ENCODE results near the gene SMIM45.

SMIM45 gene

GRCh38 chr22:41943661-41944209, 8.2 kb upstream of the SMIM45 start:
- no peak overlapping the region for H3K18ac ChIP-seq (ENCODE audit: extremely low read depth, low read length)
- H2BK12ac ChIP-seq (ENCODE audit: low read depth, low read length): no peak overlapping the region
- no peak overlapping the region for H3K4me3 ChIP-seq (ENCODE audit: extremely low read depth in 1 of 4, insufficient read depth in 2 of 4, low read depth in 3 of 4, low read length in 4 of 4)
- H3K9me3 ChIP-seq (ENCODE audit: insufficient read depth in 2 of 2, low read depth in 1 of 2, low read length in 1 of 2): no peaks in the 10 kb centered on the region
- no peak overlapping the region for H3K56ac ChIP-seq (replicated peaks; ENCODE audit: insufficient read length, low read depth, low read length)
- peaks cover 11% of the 10 kb centered on the region for H3K79me1 ChIP-seq (ENCODE audit: low read depth, low read length)
- H3K4me1 ChIP-seq (replicated peaks in 1 of 4; ENCODE audit: control insufficient read depth in 3 of 4, insufficient read depth in 4 of 4, low read length in 3 of 4): peaks cover 5 to 10% (median 6%) of the 10 kb centered on the region in 4 experiments
- H2AFZ ChIP-seq (ENCODE audit: low read length): no peak overlapping the region
- H2BK20ac ChIP-seq (ENCODE audit: low read length): no peak overlapping the region
- H3K27ac ChIP-seq (ENCODE audit: low read depth, low read length): no peak overlapping the region
- no peak overlapping the region for H4K8ac ChIP-seq (ENCODE audit: extremely low read depth, insufficient read depth, low read length)
- peaks cover 0 to 9% of the 10 kb centered on the region in 2 experiments; a peak in 1 of 4 replicates for H3K79me2 ChIP-seq (ENCODE audit: control insufficient read depth in 1 of 2, insufficient read depth in 2 of 2, low read length in 2 of 2)
- ChIA-PET CTCF (ENCODE audit: partially characterized antibody) (interaction anchor here (0.7 to 2.2 kb wide), 8 partner anchors 11 to 246 kb away, joined by 3 to 17 read pairs (median 3); partner anchors contain the start of genes MEI1 and TNFRSF13C), POLR2A (ENCODE audit: partially characterized antibody) (interaction anchor here (0.8 to 1.8 kb wide), 4 partner anchors 9 to 38 kb away, joined by 3 to 10 read pairs (median 4); no protein-coding TSS in a partner anchor)
- no peak for DNase-seq (ENCODE audit: low read depth in 1 of 2, low spot score in 2 of 2)
- no peaks in the 10 kb centered on the region for H3K27me3 ChIP-seq (replicated peaks in 1 of 4; ENCODE audit: control insufficient read depth in 3 of 4, extremely low read depth in 1 of 4, insufficient read depth in 3 of 4, low read length in 3 of 4)
- H4K20me1 ChIP-seq (replicated peaks in 1 of 2; ENCODE audit: control insufficient read depth in 1 of 2, insufficient read depth in 2 of 2, low read length in 2 of 2): peaks cover 10 to 18% of the 10 kb centered on the region in 2 experiments
- H3K4me2 ChIP-seq (ENCODE audit: insufficient read depth in 1 of 2, low read depth in 2 of 2, low read length in 2 of 2): no peak overlapping the region
- no peak overlapping the region for H3K9ac ChIP-seq (replicated peaks in 1 of 4; ENCODE audit: extremely low read depth in 1 of 4, low read depth in 3 of 4, low read length in 3 of 4)
- H3K23me2 ChIP-seq (ENCODE audit: low read depth, low read length): peaks cover 8% of the 10 kb centered on the region
- peaks cover 24 to 46% (median 42%) of the 10 kb centered on the region in 4 experiments for H3K36me3 ChIP-seq (ENCODE audit: control insufficient read depth in 2 of 4, insufficient read depth in 4 of 4, low read length in 3 of 4)
- no peak overlapping the region for H3K23ac ChIP-seq (ENCODE audit: insufficient read length)
- H2BK5ac ChIP-seq (ENCODE audit: low read depth, low read length): no peak overlapping the region
- no peak overlapping the region for H4K91ac ChIP-seq (replicated peaks; ENCODE audit: insufficient read length, low read length)
- 86% methylated on average over 9 of the region's 9 CpGs; no CpG with 5 or more reads in 1 of the 2 experiments for WGBS, 2 experiments (ENCODE audit: extremely low coverage in 1 of 2, insufficient coverage in 1 of 2, insufficient read length in 1 of 2, insufficient replicate concordance in 2 of 2, low coverage in 1 of 2, low lambda C conversion rate in 2 of 2, missing lambda C conversion rate in 1 of 2)
- H2BK15ac ChIP-seq (ENCODE audit: low read length): no peak overlapping the region
- no peak overlapping the region for H3K4ac ChIP-seq (replicated peaks; ENCODE audit: insufficient read length, low read depth, low read length)
- H4K5ac ChIP-seq (ENCODE audit: insufficient read length, low read depth, low read length): no peak overlapping the region
- no peak overlapping the region for H2AK5ac ChIP-seq (ENCODE audit: low read depth, low read length)
- FAIRE-seq: no peak
- no peak overlapping the region for H3K14ac ChIP-seq (ENCODE audit: insufficient read length)
- no peak overlapping the region for H2BK120ac ChIP-seq (replicated peaks; ENCODE audit: low read depth, low read length)
- no peak for TF ChIP-seq HDAC6 (IDR thresholded peaks at IDR 0.05; ENCODE audit: low read depth, low read length)
- no peak for TF ChIP-seq FOSL1 (IDR thresholded peaks at IDR 0.05; ENCODE audit: insufficient read depth, low read depth, low read length)
- TF ChIP-seq TCF12 (IDR thresholded peaks at IDR 0.05; ENCODE audit: low read depth, low read length): no peak
- TF ChIP-seq SAP30 (IDR thresholded peaks at IDR 0.05; ENCODE audit: insufficient read depth, insufficient replicate concordance, low read length): no peak
- no peak for TF ChIP-seq SIRT6 (IDR thresholded peaks at IDR 0.05; ENCODE audit: low read length)
- TF ChIP-seq ASH2L (IDR thresholded peaks at IDR 0.05; ENCODE audit: low read length): no peak
- no peak for TF ChIP-seq SUZ12 (IDR thresholded peaks at IDR 0.05; ENCODE audit: low read length)
- TF ChIP-seq SP1 (IDR thresholded peaks at IDR 0.05; ENCODE audit: low read depth, low read length): no peak
- TF ChIP-seq BCL11A (IDR thresholded peaks at IDR 0.05; ENCODE audit: low read depth in 2 of 2, low read length in 2 of 2): no peak
- no peak for TF ChIP-seq KDM1A (IDR thresholded peaks at IDR 0.05; ENCODE audit: borderline replicate concordance, low read length)
- no peak for TF ChIP-seq CBX8 (IDR thresholded peaks at IDR 0.05; ENCODE audit: borderline replicate concordance, low read depth, low read length)
- no peak for TF ChIP-seq NRF1 (IDR thresholded peaks at IDR 0.05; ENCODE audit: low read depth, low read length)
- TF ChIP-seq, protein P1, sequence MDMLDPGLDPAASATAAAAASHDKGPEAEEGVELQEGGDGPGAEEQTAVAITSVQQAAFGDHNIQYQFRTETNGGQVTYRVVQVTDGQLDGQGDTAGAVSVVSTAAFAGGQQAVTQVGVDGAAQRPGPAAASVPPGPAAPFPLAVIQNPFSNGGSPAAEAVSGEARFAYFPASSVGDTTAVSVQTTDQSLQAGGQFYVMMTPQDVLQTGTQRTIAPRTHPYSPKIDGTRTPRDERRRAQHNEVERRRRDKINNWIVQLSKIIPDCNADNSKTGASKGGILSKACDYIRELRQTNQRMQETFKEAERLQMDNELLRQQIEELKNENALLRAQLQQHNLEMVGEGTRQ (IDR thresholded peaks at IDR 0.05; ENCODE audit: low read length): no peak

Data from H1 (cell line).